Measurements from ENCODE around the gene DIAPH2.

DIAPH2 gene

GRCh38 chrX:97397371-97397770 is 712.7 kb downstream of the DIAPH2 start:
- TF ChIP-seq CTCF (IDR thresholded peaks at IDR 0.05) = no peak

- TF ChIP-seq CTCF (IDR thresholded peaks at IDR 0.05) = no peak
These were observed 713.4 kb downstream of the DIAPH2 start for GRCh38 chrX:97398030-97398551.

GRCh38 chrX:97399400-97399799 is 714.8 kb downstream of the DIAPH2 start:
- no peak for TF ChIP-seq CTCF (IDR thresholded peaks at IDR 0.05)

- TF ChIP-seq CTCF (IDR thresholded peaks at IDR 0.05) = no peak
These were observed 715.9 kb downstream of the DIAPH2 start for GRCh38 chrX:97400492-97400891.

- no peak for TF ChIP-seq CTCF (IDR thresholded peaks at IDR 0.05)
These were observed 716.5 kb downstream of the DIAPH2 start for GRCh38 chrX:97401154-97401553.

GRCh38 chrX:97401586-97402136 is 717.0 kb downstream of the DIAPH2 start:
- TF ChIP-seq CTCF (IDR thresholded peaks at IDR 0.05) = no peak

- no peak for TF ChIP-seq CTCF (IDR thresholded peaks at IDR 0.05)
These were observed 717.7 kb downstream of the DIAPH2 start for GRCh38 chrX:97402333-97402732.

GRCh38 chrX:97402903-97403302 is 718.3 kb downstream of the DIAPH2 start:
- no peak for TF ChIP-seq CTCF (IDR thresholded peaks at IDR 0.05)
